ENCODE results near the gene NFIX. TPM values are rescaled to one million over a fixed set of nuclear protein-coding genes. Genes with fewer than 3 reads are reported as not detected.
A peak's percentile ranks its signal among the peaks of the same experiment; 100 is the strongest.

NFIX gene
- total and polyA plus RNA-seq, 2 of the 13 experiments (the other 11 are each of a cell fraction or from before 2014, with no cell fraction given), result 3.4 to 5.4 TPM

GRCh38 chr19:13026462-13027370 lies 31.4 kb downstream of the NFIX start (continued):
- no peak; the same call in 1 of the 2 replicates for TF ChIP-seq ZNF350 (CRISPR knock-in tag; IDR thresholded peaks at IDR 0.05; ENCODE audit: borderline replicate concordance, low read depth)
- no peak for TF ChIP-seq ZNF317 (CRISPR knock-in tag; IDR thresholded peaks at IDR 0.05)
- TF ChIP-seq NFYB (CRISPR knock-in tag; IDR thresholded peaks at IDR 0.05), result no peak
- no peak for TF ChIP-seq KLF12 (CRISPR knock-in tag; IDR thresholded peaks at IDR 0.05; ENCODE audit: borderline replicate concordance)
- TF ChIP-seq ZNF142 (CRISPR knock-in tag; IDR thresholded peaks at IDR 0.05), result no peak
- peak; percentile 67; the same call in 1 of the 2 replicates for TF ChIP-seq CBX5 (CRISPR knock-in tag; IDR thresholded peaks at IDR 0.05; ENCODE audit: borderline replicate concordance)
- no peak for TF ChIP-seq SNAPC5 (CRISPR knock-in tag; IDR thresholded peaks at IDR 0.05; ENCODE audit: borderline replicate concordance)
